Lower leg skin (tissue), 4 donors: ENCODE data around the gene COG4. TPM values are rescaled to one million over a fixed set of nuclear protein-coding genes. Genes with fewer than 3 reads are reported as not detected.

Experiments used
- DNase-seq, 2 donors: peaks; one replicate each; pipeline ENCODE4 v3.0.0-alpha.2; 2019; ENCODE audit warnings: low spot score in 2 of 2
- H3K4me3 ChIP-seq: fragments of 200-600 bp; sonication (generic); 2 replicates; pipeline ENCODE4 v1.5.1; 2017; ENCODE audit warnings: mild to moderate bottlenecking, low read depth; ENCODE audit not compliant: poor library complexity, severe bottlenecking
- CTCF ChIP-seq, 3 donors: fragments of 450-650 bp; IDR thresholded peaks; one replicate each; pipeline ENCODE4 v1.5.1; 2016; ENCODE audit warnings: antibody characterized with exemption in 3 of 3, mild to moderate bottlenecking in 3 of 3, moderate library complexity in 2 of 3
- POLR2A ChIP-seq, 2 donors: fragments of 450-650 bp; IDR thresholded peaks; one replicate each; pipeline ENCODE4 v1.6.1; 2016 to 2017; ENCODE audit warnings: antibody characterized with exemption in 2 of 2, mild to moderate bottlenecking in 1 of 2, moderate library complexity in 1 of 2
- WGBS, 2 donors: methylation state at CpG; one replicate each; pipeline ENCODE4 v1.1.5; 2018; 5-methylcytosine and 5-hydroxymethylcytosine counted together
- intact Hi-C: fragments of 100-400 bp; cut with DNase I; formaldehyde crosslinking; loops from one replicate; pipeline ENCODE4 v1.15.0; 2023; ENCODE audit warnings: low total_unique reads
- total RNA-seq, 4 donors: library from RNA; depleted of rRNA; stranded (reverse); fragments of >200 nt; gene quantifications; one replicate each; pipeline ENCODE4 v1.1.0, GENCODE V29; 2016

COG4 gene
- total RNA-seq, 4 donors from 2014 or later = 36.0 to 95.7 (median 48.3) TPM

- DNase-seq = no peak
- TF ChIP-seq POLR2A (IDR thresholded peaks at IDR 0.05) (no peak), CTCF (IDR thresholded peaks at IDR 0.05) (no peak)
- H3K4me3 ChIP-seq = no peak overlapping the region
- WGBS, 2 donors = 72 to 74% methylated on average over 4 of the region's 4 CpGs
- intact Hi-C loops = no loop called here
These were observed 78.9 kb downstream of the COG4 start for GRCh38 chr16:70444249-70445063.

GRCh38 chr16:70442344-70442743 lies 81.0 kb downstream of the COG4 start:
- no peak for DNase-seq
- TF ChIP-seq CTCF (IDR thresholded peaks at IDR 0.05) (no peak), POLR2A (IDR thresholded peaks at IDR 0.05) (no peak)
- intact Hi-C loops = no loop called here
- no peak overlapping the region for H3K4me3 ChIP-seq
- WGBS, 2 donors = 94 to 98% methylated on average over 7 of the region's 7 CpGs

- DNase-seq = no peak
- intact Hi-C loops = no loop called here
- WGBS, 2 donors = 92 to 93% methylated on average over 8 of the region's 8 CpGs
- TF ChIP-seq POLR2A (IDR thresholded peaks at IDR 0.05) (no peak), CTCF (IDR thresholded peaks at IDR 0.05) (no peak)
- no peak overlapping the region for H3K4me3 ChIP-seq
These were observed 81.9 kb downstream of the COG4 start for GRCh38 chr16:70441406-70441990.

- no peak overlapping the region for H3K4me3 ChIP-seq
- no peak for TF ChIP-seq POLR2A (IDR thresholded peaks at IDR 0.05)
- no peak for TF ChIP-seq CTCF (IDR thresholded peaks at IDR 0.05)
- no peak for DNase-seq
- WGBS, 2 donors = 80 to 84% methylated on average over 11 of the region's 11 CpGs
- intact Hi-C loops = no loop called here
These were observed 83.2 kb downstream of the COG4 start for GRCh38 chr16:70440009-70440692.

GRCh38 chr16:70438969-70439862 lies 84.1 kb downstream of the COG4 start, which contains the start of gene ST3GAL2:
Gene ST3GAL2, minus strand, starts transcription at chr16:70439100. Its CDS starts 40,570 bp downstream, at chr16:70398530.
- WGBS, 2 donors = 2 to 4% methylated on average over 34 to 62 of the region's 86 CpGs
- peak within 1 kb of the TSS; percentile 42 for H3K4me3 ChIP-seq
- no peak for TF ChIP-seq CTCF (IDR thresholded peaks at IDR 0.05)
- TF ChIP-seq POLR2A (IDR thresholded peaks at IDR 0.05) = no peak
- intact Hi-C loops = no loop called here
- DNase-seq = peak; percentile 90 to 98
